ENCODE measurements around the gene CCDC88C. TPM values are rescaled to one million over a fixed set of nuclear protein-coding genes. Genes with fewer than 3 reads are reported as not detected.

CCDC88C gene
- total and polyA plus RNA-seq, 2 experiments from 2014 or later: 23.6 to 60.7 TPM

DNA sequence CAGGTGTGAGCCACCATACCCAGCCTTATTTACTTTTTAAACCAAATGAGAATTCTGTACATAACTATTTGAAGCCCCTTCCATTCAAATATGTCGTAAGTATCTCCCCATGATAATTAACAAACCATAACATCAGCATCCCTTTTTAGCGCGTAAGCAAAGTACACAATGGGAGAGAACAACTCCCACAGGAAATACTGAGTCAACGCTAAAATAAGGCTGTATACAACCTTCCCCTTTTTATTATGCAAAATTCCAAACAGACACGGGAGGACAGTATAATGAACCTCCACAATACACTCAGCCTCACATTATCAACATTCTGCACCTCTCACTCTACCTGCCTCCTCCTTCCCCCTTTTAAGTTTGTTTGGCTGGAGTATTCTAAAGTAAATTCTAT is 73.5 kb downstream of the CCDC88C start:
- Histone ChIP-seq H3K9me2 (ENCODE audit: insufficient read depth) (no peaks in the 10 kb centered on the region), H3K27ac (ENCODE audit: low read depth) (no peak overlapping the region), H3K4me2 (no peak overlapping the region), H3K79me2 (replicated peaks; ENCODE audit: insufficient read depth) (peaks cover 32% of the 10 kb centered on the region), H3K36me3 (ENCODE audit: insufficient read depth) (no peaks in the 10 kb centered on the region), H3K4me1 (ENCODE audit: insufficient read depth) (peaks cover 7% of the 10 kb centered on the region), H4K20me1 (replicated peaks; ENCODE audit: insufficient read depth) (peaks cover 10% of the 10 kb centered on the region; the same call in 1 of the 2 replicates), H3K4me3 (no peak overlapping the region), H3K27me3 (ENCODE audit: insufficient read depth) (no peaks in the 10 kb centered on the region), H2AFZ (no peak overlapping the region), H3F3A (replicated peaks; ENCODE audit: low read depth) (no peaks in the 10 kb centered on the region)
- Mint-ChIP-seq H3K4me1 (peaks cover 15% of the 10 kb centered on the region), H3K9me3 (no peaks in the 10 kb centered on the region), H3K27me3 (ENCODE audit: insufficient read depth, low read depth, poor library complexity) (peaks cover 7% of the 10 kb centered on the region), H3K36me3 (ENCODE audit: low read depth) (peaks cover 7% of the 10 kb centered on the region), H3K27ac (no peak overlapping the region), H3K4me3 (no peak overlapping the region)
- no peak for ATAC-seq
- TF ChIP-seq, protein P1, sequence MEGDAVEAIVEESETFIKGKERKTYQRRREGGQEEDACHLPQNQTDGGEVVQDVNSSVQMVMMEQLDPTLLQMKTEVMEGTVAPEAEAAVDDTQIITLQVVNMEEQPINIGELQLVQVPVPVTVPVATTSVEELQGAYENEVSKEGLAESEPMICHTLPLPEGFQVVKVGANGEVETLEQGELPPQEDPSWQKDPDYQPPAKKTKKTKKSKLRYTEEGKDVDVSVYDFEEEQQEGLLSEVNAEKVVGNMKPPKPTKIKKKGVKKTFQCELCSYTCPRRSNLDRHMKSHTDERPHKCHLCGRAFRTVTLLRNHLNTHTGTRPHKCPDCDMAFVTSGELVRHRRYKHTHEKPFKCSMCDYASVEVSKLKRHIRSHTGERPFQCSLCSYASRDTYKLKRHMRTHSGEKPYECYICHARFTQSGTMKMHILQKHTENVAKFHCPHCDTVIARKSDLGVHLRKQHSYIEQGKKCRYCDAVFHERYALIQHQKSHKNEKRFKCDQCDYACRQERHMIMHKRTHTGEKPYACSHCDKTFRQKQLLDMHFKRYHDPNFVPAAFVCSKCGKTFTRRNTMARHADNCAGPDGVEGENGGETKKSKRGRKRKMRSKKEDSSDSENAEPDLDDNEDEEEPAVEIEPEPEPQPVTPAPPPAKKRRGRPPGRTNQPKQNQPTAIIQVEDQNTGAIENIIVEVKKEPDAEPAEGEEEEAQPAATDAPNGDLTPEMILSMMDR (conservative IDR thresholded peaks at IDR 0.05; ENCODE audit: low read depth in 2 of 2): no peak
- TF ChIP-seq, protein P2, sequence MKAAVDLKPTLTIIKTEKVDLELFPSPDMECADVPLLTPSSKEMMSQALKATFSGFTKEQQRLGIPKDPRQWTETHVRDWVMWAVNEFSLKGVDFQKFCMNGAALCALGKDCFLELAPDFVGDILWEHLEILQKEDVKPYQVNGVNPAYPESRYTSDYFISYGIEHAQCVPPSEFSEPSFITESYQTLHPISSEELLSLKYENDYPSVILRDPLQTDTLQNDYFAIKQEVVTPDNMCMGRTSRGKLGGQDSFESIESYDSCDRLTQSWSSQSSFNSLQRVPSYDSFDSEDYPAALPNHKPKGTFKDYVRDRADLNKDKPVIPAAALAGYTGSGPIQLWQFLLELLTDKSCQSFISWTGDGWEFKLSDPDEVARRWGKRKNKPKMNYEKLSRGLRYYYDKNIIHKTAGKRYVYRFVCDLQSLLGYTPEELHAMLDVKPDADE (IDR thresholded peaks at IDR 0.05): no peak
- TF ChIP-seq ZNF114 (CRISPR knock-in tag; IDR thresholded peaks at IDR 0.05): no peak
- TF ChIP-seq, protein P3, sequence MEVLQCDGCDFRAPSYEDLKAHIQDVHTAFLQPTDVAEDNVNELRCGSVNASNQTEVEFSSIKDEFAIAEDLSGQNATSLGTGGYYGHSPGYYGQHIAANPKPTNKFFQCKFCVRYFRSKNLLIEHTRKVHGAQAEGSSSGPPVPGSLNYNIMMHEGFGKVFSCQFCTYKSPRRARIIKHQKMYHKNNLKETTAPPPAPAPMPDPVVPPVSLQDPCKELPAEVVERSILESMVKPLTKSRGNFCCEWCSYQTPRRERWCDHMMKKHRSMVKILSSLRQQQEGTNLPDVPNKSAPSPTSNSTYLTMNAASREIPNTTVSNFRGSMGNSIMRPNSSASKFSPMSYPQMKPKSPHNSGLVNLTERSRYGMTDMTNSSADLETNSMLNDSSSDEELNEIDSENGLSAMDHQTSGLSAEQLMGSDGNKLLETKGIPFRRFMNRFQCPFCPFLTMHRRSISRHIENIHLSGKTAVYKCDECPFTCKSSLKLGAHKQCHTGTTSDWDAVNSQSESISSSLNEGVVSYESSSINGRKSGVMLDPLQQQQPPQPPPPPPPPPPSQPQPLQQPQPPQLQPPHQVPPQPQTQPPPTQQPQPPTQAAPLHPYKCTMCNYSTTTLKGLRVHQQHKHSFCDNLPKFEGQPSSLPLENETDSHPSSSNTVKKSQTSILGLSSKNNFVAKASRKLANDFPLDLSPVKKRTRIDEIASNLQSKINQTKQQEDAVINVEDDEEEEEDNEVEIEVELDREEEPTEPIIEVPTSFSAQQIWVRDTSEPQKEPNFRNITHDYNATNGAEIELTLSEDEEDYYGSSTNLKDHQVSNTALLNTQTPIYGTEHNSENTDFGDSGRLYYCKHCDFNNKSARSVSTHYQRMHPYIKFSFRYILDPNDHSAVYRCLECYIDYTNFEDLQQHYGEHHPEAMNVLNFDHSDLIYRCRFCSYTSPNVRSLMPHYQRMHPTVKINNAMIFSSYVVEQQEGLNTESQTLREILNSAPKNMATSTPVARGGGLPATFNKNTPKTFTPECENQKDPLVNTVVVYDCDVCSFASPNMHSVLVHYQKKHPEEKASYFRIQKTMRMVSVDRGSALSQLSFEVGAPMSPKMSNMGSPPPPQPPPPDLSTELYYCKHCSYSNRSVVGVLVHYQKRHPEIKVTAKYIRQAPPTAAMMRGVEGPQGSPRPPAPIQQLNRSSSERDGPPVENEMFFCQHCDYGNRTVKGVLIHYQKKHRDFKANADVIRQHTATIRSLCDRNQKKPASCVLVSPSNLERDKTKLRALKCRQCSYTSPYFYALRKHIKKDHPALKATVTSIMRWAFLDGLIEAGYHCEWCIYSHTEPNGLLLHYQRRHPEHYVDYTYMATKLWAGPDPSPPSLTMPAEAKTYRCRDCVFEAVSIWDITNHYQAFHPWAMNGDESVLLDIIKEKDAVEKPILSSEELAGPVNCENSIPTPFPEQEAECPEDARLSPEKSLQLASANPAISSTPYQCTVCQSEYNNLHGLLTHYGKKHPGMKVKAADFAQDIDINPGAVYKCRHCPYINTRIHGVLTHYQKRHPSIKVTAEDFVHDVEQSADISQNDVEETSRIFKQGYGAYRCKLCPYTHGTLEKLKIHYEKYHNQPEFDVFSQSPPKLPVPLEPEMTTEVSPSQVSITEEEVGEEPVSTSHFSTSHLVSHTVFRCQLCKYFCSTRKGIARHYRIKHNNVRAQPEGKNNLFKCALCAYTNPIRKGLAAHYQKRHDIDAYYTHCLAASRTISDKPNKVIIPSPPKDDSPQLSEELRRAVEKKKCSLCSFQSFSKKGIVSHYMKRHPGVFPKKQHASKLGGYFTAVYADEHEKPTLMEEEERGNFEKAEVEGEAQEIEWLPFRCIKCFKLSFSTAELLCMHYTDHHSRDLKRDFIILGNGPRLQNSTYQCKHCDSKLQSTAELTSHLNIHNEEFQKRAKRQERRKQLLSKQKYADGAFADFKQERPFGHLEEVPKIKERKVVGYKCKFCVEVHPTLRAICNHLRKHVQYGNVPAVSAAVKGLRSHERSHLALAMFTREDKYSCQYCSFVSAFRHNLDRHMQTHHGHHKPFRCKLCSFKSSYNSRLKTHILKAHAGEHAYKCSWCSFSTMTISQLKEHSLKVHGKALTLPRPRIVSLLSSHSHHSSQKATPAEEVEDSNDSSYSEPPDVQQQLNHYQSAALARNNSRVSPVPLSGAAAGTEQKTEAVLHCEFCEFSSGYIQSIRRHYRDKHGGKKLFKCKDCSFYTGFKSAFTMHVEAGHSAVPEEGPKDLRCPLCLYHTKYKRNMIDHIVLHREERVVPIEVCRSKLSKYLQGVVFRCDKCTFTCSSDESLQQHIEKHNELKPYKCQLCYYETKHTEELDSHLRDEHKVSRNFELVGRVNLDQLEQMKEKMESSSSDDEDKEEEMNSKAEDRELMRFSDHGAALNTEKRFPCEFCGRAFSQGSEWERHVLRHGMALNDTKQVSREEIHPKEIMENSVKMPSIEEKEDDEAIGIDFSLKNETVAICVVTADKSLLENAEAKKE (CRISPR knock-in tag; IDR thresholded peaks at IDR 0.05): no peak
- no peak for TF ChIP-seq ZNF331 (CRISPR knock-in tag; IDR thresholded peaks at IDR 0.05; ENCODE audit: low read depth)
- no peak for TF ChIP-seq POLR2AphosphoS5 (IDR thresholded peaks at IDR 0.05; ENCODE audit: low read depth)
- TF ChIP-seq EZH2 (IDR thresholded peaks at IDR 0.05; ENCODE audit: low read depth, unreplicated experiment): no peak
- TF ChIP-seq CREB1 (CRISPR knock-in tag; IDR thresholded peaks at IDR 0.05; ENCODE audit: low read depth): no peak
- no peak for TF ChIP-seq EZH2phosphoT487 (IDR thresholded peaks at IDR 0.05; ENCODE audit: unreplicated experiment)
- no peak for TF ChIP-seq STAT1 (IDR thresholded peaks at IDR 0.05; ENCODE audit: unreplicated experiment)
- no peak for TF ChIP-seq NANOG (IDR thresholded peaks at IDR 0.05; ENCODE audit: borderline replicate concordance)
- TF ChIP-seq, protein P4, sequence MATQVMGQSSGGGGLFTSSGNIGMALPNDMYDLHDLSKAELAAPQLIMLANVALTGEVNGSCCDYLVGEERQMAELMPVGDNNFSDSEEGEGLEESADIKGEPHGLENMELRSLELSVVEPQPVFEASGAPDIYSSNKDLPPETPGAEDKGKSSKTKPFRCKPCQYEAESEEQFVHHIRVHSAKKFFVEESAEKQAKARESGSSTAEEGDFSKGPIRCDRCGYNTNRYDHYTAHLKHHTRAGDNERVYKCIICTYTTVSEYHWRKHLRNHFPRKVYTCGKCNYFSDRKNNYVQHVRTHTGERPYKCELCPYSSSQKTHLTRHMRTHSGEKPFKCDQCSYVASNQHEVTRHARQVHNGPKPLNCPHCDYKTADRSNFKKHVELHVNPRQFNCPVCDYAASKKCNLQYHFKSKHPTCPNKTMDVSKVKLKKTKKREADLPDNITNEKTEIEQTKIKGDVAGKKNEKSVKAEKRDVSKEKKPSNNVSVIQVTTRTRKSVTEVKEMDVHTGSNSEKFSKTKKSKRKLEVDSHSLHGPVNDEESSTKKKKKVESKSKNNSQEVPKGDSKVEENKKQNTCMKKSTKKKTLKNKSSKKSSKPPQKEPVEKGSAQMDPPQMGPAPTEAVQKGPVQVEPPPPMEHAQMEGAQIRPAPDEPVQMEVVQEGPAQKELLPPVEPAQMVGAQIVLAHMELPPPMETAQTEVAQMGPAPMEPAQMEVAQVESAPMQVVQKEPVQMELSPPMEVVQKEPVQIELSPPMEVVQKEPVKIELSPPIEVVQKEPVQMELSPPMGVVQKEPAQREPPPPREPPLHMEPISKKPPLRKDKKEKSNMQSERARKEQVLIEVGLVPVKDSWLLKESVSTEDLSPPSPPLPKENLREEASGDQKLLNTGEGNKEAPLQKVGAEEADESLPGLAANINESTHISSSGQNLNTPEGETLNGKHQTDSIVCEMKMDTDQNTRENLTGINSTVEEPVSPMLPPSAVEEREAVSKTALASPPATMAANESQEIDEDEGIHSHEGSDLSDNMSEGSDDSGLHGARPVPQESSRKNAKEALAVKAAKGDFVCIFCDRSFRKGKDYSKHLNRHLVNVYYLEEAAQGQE (IDR thresholded peaks at IDR 0.05; ENCODE audit: unreplicated experiment): no peak
- no peak for DNase-seq (ENCODE audit: low spot score)
